ENCODE measurements around the gene DCUN1D4.

DNA sequence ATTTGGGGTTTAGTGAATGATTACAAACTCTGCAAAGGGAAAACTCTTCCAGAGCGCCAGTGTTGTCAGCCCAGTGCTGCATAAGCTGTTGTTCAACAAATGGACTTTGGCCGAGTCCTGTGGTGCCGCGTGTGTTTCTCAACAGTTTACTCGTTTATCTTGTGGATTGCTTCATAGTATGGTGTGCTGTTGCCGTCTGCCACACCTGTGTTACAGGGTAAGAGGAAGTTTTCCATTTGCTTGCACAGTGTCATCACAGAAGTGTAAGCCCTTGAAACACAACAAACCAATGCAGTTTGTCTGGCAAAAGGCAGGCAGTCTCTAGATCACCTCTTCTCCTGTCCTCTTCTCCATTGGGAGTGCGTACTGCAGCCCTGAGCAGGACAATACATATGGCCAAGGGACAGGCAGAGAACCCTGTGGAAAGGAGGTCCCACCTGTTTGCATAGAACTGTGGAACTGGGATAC lies 66.3 kb downstream of the DCUN1D4 start:
- TF ChIP-seq GATA3 (IDR thresholded peaks at IDR 0.05; ENCODE audit: low read depth, low read length), result no peak
- no peak for TF ChIP-seq GATA2 (IDR thresholded peaks at IDR 0.05; ENCODE audit: low read depth, low read length)

All from SH-SY5Y (cell line).